ENCODE data around the gene DDX42. TPM values are rescaled to one million over a fixed set of nuclear protein-coding genes. Genes with fewer than 3 reads are reported as not detected.

Gene DDX42
- total and polyA plus RNA-seq, 12 donors: 45.0 to 109 (median 85.2) TPM

- TF ChIP-seq POLR2A (IDR thresholded peaks at IDR 0.05) (no peak), CTCF (IDR thresholded peaks at IDR 0.05) (no peak)
- intact Hi-C loops (cut with DNase I): no loop called here
- no peak for DNase-seq
- no peak overlapping the region for H3K4me3 ChIP-seq
- H3K27me3 ChIP-seq: no peaks in the 10 kb centered on the region
- H3K27ac ChIP-seq: no peak overlapping the region
- H3K36me3 ChIP-seq (replicated peaks in 1 of 2): peaks cover 0 to 78% of the 10 kb centered on the region in 2 donors
- H3K9me3 ChIP-seq (replicated peaks in 1 of 3): no peaks in the 10 kb centered on the region
- H3K4me1 ChIP-seq (replicated peaks in 1 of 2): no peaks in the 10 kb centered on the region
- WGBS, 4 donors: 89 to 95% (median 91%) methylated on average over 1 of the region's 1 CpG
These were observed 20.8 kb upstream of the DDX42 start for GRCh38 chr17:63753215-63753614.

- WGBS, 4 donors: 94 to 97% (median 96%) methylated on average over 3 of the region's 3 CpGs
- no peaks in the 10 kb centered on the region for H3K27me3 ChIP-seq
- H3K4me1 ChIP-seq (replicated peaks in 1 of 2): no peaks in the 10 kb centered on the region
- H3K9me3 ChIP-seq (replicated peaks in 1 of 3): no peaks in the 10 kb centered on the region
- H3K36me3 ChIP-seq (replicated peaks in 1 of 2): peaks cover 0 to 76% of the 10 kb centered on the region in 2 donors
- no peak for DNase-seq
- no peak overlapping the region for H3K4me3 ChIP-seq
- no peak overlapping the region for H3K27ac ChIP-seq
- TF ChIP-seq CTCF (IDR thresholded peaks at IDR 0.05) (no peak), POLR2A (IDR thresholded peaks at IDR 0.05) (no peak)
- intact Hi-C loops (cut with DNase I): no loop called here
These were observed 19.9 kb upstream of the DDX42 start for GRCh38 chr17:63754046-63754445.

- no peaks in the 10 kb centered on the region for H3K27me3 ChIP-seq
- intact Hi-C loops (cut with DNase I): no loop called here
- TF ChIP-seq CTCF (IDR thresholded peaks at IDR 0.05) (no peak), POLR2A (IDR thresholded peaks at IDR 0.05) (no peak)
- H3K36me3 ChIP-seq (replicated peaks in 1 of 2): peaks cover 0 to 85% of the 10 kb centered on the region in 2 donors
- H3K27ac ChIP-seq: no peak overlapping the region
- H3K9me3 ChIP-seq (replicated peaks in 1 of 3): no peaks in the 10 kb centered on the region
- H3K4me1 ChIP-seq (replicated peaks in 1 of 2): peaks cover 0 to 6% of the 10 kb centered on the region in 2 donors
- no peak for DNase-seq
- WGBS, 4 donors: 82 to 92% (median 85%) methylated on average over 2 of the region's 2 CpGs
- H3K4me3 ChIP-seq: no peak overlapping the region
These were observed 15.5 kb upstream of the DDX42 start for GRCh38 chr17:63758428-63758827.

GRCh38 chr17:63760771-63761539, 13.0 kb upstream of the DDX42 start:
- Histone ChIP-seq H3K27me3 (no peaks in the 10 kb centered on the region), H3K27ac (peak overlapping the region in 1 of 5 donors; percentile 31), H3K4me1 (replicated peaks in 1 of 2) (peaks cover 0 to 6% of the 10 kb centered on the region in 2 donors), H3K36me3 (replicated peaks in 1 of 2) (peaks cover 0 to 82% of the 10 kb centered on the region in 2 donors), H3K9me3 (replicated peaks in 1 of 3) (no peaks in the 10 kb centered on the region), H3K4me3 (no peak overlapping the region)
- TF ChIP-seq CTCF (IDR thresholded peaks at IDR 0.05) (no peak), POLR2A (IDR thresholded peaks at IDR 0.05) (no peak)
- 57 to 77% (median 69%) methylated on average over 10 of the region's 10 CpGs for WGBS, 4 donors
- intact Hi-C loops (cut with DNase I): no loop called here
- DNase-seq: peak in 1 of 7 donors; percentile 30
